Measurements from ENCODE around the gene SOX5. TPM values are rescaled to one million over a fixed set of nuclear protein-coding genes. Genes with fewer than 3 reads are reported as not detected.

Gene SOX5
- total and polyA plus RNA-seq, 2 experiments from 2014 or later: 1.0 to 4.7 TPM

DNA sequence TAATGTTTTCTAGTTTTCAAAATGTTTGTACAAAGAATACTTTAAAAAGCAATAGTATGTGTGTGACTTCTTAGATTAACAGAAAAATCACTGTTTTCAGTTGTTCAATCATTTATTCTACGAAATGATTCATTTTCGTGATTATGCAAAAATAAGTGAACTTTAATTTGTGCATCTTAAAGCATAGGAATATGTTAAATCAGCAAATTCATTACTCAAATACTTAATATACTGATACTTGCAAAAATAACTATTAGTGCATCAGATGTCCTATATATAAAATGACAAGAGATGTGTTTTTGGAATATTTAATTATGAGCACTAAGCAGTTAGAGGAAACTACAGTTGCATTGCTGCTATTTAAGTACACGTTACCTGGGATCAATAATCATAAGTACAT, 11.0 kb downstream of the SOX5 start (continued):
- TF ChIP-seq, protein P1, sequence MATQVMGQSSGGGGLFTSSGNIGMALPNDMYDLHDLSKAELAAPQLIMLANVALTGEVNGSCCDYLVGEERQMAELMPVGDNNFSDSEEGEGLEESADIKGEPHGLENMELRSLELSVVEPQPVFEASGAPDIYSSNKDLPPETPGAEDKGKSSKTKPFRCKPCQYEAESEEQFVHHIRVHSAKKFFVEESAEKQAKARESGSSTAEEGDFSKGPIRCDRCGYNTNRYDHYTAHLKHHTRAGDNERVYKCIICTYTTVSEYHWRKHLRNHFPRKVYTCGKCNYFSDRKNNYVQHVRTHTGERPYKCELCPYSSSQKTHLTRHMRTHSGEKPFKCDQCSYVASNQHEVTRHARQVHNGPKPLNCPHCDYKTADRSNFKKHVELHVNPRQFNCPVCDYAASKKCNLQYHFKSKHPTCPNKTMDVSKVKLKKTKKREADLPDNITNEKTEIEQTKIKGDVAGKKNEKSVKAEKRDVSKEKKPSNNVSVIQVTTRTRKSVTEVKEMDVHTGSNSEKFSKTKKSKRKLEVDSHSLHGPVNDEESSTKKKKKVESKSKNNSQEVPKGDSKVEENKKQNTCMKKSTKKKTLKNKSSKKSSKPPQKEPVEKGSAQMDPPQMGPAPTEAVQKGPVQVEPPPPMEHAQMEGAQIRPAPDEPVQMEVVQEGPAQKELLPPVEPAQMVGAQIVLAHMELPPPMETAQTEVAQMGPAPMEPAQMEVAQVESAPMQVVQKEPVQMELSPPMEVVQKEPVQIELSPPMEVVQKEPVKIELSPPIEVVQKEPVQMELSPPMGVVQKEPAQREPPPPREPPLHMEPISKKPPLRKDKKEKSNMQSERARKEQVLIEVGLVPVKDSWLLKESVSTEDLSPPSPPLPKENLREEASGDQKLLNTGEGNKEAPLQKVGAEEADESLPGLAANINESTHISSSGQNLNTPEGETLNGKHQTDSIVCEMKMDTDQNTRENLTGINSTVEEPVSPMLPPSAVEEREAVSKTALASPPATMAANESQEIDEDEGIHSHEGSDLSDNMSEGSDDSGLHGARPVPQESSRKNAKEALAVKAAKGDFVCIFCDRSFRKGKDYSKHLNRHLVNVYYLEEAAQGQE (IDR thresholded peaks at IDR 0.05; ENCODE audit: unreplicated experiment): no peak
- TF ChIP-seq CREB1 (CRISPR knock-in tag; IDR thresholded peaks at IDR 0.05; ENCODE audit: low read depth) (no peak), ZNF114 (CRISPR knock-in tag; IDR thresholded peaks at IDR 0.05) (no peak), EZH2phosphoT487 (IDR thresholded peaks at IDR 0.05; ENCODE audit: unreplicated experiment) (no peak)

DNA sequence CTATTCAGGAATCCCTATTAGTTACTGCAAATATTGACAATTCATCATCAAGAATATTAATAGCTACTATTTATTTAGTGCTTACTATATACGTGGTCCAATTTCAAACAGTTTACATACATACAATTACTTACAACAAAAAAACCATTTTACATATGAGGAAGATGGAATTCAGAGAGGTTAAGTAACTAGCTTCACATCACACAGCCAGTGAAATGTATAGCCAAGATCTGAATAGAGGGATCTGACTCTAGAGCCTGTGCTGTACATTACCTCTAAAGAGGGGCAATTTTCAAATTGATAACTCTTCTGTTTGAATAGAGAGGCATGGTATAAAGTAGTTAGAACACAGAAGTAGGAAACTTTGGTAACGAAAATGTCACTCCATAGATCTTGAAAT, 18.3 kb downstream of the SOX5 start:
- Histone ChIP-seq H3K27me3 (ENCODE audit: insufficient read depth) (no peaks in the 10 kb centered on the region), H3K36me3 (ENCODE audit: insufficient read depth) (no peaks in the 10 kb centered on the region), H2AFZ (no peak overlapping the region), H3F3A (replicated peaks; ENCODE audit: low read depth) (no peaks in the 10 kb centered on the region), H4K20me1 (replicated peaks; ENCODE audit: insufficient read depth) (no peaks in the 10 kb centered on the region), H3K9me2 (ENCODE audit: insufficient read depth) (no peaks in the 10 kb centered on the region), H3K27ac (ENCODE audit: low read depth) (no peak overlapping the region), H3K4me1 (ENCODE audit: insufficient read depth) (no peaks in the 10 kb centered on the region), H3K79me2 (replicated peaks; ENCODE audit: insufficient read depth) (no peaks in the 10 kb centered on the region), H3K4me3 (no peak overlapping the region), H3K4me2 (no peak overlapping the region)
- H3K4me1 Mint-ChIP-seq: 0 out of 3 replicates have a peak, but pooled peaks cover 3% of the 10 kb centered on the region
- DNase-seq (ENCODE audit: low spot score): no peak
- no peak for ATAC-seq
- no peaks in the 10 kb centered on the region for H3K36me3 Mint-ChIP-seq (ENCODE audit: low read depth)
- no peaks in the 10 kb centered on the region; the same call in 2 of the 3 replicates for H3K9me3 Mint-ChIP-seq
- H3K27ac Mint-ChIP-seq: no peak overlapping the region
- H3K4me3 Mint-ChIP-seq: no peak overlapping the region
- no peaks in the 10 kb centered on the region for H3K27me3 Mint-ChIP-seq (ENCODE audit: insufficient read depth, low read depth, poor library complexity)
- TF ChIP-seq ZNF331 (CRISPR knock-in tag; IDR thresholded peaks at IDR 0.05; ENCODE audit: low read depth) (no peak), EZH2phosphoT487 (IDR thresholded peaks at IDR 0.05; ENCODE audit: unreplicated experiment) (no peak), JUNB (IDR thresholded peaks at IDR 0.05; ENCODE audit: unreplicated experiment) (no peak), ZNF114 (CRISPR knock-in tag; IDR thresholded peaks at IDR 0.05) (no peak), NANOG (IDR thresholded peaks at IDR 0.05; ENCODE audit: borderline replicate concordance) (no peak), STAT1 (IDR thresholded peaks at IDR 0.05; ENCODE audit: unreplicated experiment) (no peak), CREB1 (CRISPR knock-in tag; IDR thresholded peaks at IDR 0.05; ENCODE audit: low read depth) (no peak), POLR2AphosphoS5 (IDR thresholded peaks at IDR 0.05; ENCODE audit: low read depth) (no peak), EZH2 (IDR thresholded peaks at IDR 0.05; ENCODE audit: low read depth, unreplicated experiment) (no peak)
- TF ChIP-seq, protein P2, sequence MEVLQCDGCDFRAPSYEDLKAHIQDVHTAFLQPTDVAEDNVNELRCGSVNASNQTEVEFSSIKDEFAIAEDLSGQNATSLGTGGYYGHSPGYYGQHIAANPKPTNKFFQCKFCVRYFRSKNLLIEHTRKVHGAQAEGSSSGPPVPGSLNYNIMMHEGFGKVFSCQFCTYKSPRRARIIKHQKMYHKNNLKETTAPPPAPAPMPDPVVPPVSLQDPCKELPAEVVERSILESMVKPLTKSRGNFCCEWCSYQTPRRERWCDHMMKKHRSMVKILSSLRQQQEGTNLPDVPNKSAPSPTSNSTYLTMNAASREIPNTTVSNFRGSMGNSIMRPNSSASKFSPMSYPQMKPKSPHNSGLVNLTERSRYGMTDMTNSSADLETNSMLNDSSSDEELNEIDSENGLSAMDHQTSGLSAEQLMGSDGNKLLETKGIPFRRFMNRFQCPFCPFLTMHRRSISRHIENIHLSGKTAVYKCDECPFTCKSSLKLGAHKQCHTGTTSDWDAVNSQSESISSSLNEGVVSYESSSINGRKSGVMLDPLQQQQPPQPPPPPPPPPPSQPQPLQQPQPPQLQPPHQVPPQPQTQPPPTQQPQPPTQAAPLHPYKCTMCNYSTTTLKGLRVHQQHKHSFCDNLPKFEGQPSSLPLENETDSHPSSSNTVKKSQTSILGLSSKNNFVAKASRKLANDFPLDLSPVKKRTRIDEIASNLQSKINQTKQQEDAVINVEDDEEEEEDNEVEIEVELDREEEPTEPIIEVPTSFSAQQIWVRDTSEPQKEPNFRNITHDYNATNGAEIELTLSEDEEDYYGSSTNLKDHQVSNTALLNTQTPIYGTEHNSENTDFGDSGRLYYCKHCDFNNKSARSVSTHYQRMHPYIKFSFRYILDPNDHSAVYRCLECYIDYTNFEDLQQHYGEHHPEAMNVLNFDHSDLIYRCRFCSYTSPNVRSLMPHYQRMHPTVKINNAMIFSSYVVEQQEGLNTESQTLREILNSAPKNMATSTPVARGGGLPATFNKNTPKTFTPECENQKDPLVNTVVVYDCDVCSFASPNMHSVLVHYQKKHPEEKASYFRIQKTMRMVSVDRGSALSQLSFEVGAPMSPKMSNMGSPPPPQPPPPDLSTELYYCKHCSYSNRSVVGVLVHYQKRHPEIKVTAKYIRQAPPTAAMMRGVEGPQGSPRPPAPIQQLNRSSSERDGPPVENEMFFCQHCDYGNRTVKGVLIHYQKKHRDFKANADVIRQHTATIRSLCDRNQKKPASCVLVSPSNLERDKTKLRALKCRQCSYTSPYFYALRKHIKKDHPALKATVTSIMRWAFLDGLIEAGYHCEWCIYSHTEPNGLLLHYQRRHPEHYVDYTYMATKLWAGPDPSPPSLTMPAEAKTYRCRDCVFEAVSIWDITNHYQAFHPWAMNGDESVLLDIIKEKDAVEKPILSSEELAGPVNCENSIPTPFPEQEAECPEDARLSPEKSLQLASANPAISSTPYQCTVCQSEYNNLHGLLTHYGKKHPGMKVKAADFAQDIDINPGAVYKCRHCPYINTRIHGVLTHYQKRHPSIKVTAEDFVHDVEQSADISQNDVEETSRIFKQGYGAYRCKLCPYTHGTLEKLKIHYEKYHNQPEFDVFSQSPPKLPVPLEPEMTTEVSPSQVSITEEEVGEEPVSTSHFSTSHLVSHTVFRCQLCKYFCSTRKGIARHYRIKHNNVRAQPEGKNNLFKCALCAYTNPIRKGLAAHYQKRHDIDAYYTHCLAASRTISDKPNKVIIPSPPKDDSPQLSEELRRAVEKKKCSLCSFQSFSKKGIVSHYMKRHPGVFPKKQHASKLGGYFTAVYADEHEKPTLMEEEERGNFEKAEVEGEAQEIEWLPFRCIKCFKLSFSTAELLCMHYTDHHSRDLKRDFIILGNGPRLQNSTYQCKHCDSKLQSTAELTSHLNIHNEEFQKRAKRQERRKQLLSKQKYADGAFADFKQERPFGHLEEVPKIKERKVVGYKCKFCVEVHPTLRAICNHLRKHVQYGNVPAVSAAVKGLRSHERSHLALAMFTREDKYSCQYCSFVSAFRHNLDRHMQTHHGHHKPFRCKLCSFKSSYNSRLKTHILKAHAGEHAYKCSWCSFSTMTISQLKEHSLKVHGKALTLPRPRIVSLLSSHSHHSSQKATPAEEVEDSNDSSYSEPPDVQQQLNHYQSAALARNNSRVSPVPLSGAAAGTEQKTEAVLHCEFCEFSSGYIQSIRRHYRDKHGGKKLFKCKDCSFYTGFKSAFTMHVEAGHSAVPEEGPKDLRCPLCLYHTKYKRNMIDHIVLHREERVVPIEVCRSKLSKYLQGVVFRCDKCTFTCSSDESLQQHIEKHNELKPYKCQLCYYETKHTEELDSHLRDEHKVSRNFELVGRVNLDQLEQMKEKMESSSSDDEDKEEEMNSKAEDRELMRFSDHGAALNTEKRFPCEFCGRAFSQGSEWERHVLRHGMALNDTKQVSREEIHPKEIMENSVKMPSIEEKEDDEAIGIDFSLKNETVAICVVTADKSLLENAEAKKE (CRISPR knock-in tag; IDR thresholded peaks at IDR 0.05): no peak
- TF ChIP-seq, protein P3, sequence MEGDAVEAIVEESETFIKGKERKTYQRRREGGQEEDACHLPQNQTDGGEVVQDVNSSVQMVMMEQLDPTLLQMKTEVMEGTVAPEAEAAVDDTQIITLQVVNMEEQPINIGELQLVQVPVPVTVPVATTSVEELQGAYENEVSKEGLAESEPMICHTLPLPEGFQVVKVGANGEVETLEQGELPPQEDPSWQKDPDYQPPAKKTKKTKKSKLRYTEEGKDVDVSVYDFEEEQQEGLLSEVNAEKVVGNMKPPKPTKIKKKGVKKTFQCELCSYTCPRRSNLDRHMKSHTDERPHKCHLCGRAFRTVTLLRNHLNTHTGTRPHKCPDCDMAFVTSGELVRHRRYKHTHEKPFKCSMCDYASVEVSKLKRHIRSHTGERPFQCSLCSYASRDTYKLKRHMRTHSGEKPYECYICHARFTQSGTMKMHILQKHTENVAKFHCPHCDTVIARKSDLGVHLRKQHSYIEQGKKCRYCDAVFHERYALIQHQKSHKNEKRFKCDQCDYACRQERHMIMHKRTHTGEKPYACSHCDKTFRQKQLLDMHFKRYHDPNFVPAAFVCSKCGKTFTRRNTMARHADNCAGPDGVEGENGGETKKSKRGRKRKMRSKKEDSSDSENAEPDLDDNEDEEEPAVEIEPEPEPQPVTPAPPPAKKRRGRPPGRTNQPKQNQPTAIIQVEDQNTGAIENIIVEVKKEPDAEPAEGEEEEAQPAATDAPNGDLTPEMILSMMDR (conservative IDR thresholded peaks at IDR 0.05; ENCODE audit: low read depth in 2 of 2): no peak
- TF ChIP-seq, protein P4, sequence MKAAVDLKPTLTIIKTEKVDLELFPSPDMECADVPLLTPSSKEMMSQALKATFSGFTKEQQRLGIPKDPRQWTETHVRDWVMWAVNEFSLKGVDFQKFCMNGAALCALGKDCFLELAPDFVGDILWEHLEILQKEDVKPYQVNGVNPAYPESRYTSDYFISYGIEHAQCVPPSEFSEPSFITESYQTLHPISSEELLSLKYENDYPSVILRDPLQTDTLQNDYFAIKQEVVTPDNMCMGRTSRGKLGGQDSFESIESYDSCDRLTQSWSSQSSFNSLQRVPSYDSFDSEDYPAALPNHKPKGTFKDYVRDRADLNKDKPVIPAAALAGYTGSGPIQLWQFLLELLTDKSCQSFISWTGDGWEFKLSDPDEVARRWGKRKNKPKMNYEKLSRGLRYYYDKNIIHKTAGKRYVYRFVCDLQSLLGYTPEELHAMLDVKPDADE (IDR thresholded peaks at IDR 0.05): no peak
